DMS79 treated with DMSO at 0.1 percent for 48 hours (cell line): ENCODE measurements around the gene TEKTIP1.
A peak's percentile ranks its signal among the peaks of the same experiment; 100 is the strongest.

ENCODE experiments used
- DNase-seq: peaks from one replicate; lab custom pipeline; 2025; lab: John Stamatoyannopoulos, UW

The TEKTIP1 gene

DNA sequence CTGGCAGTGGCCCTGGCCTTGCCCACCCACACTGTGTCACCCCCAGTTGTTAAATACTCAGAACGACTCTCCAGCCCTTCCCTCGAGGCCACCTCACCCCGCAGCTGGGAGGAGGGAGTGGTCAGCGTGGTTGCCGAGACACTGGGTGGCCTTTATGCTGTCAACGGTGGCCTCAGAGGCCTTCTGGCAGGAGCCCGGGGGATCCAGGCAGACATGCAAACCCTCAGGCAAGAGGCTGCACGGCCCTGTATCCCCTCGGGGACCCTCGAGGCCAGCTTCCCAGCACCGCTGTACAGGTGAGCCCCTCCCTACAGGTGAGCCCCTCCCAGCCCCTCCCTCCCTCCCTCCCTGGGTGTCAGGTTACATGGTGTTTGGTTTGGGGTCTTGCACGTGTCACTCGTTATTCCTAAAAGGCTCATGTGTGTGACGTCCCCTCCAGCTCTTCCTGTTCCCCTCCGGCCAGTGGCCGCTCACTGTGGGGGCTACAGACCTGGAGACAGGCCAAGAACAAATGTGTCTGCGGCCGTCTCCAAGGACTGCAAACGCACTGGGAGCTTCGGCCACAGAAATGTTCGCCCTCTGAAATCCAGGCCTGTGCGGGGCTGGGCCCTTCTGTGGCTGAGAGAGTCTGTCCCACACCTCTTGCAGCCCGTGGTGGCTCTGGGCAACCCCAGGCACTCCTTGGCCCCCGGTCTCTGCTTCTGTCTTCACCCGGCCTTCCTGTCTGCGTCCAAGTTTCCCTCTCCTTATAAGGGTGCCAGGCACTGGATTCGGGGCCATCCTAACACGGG, at the start of gene TEKTIP1:
TSS of gene TEKTIP1 (plus strand) at position 210 of the 791 bp plus-strand sequence. CDS start at position 214, 4 bp downstream.
- DNase-seq, result no peak

DNA sequence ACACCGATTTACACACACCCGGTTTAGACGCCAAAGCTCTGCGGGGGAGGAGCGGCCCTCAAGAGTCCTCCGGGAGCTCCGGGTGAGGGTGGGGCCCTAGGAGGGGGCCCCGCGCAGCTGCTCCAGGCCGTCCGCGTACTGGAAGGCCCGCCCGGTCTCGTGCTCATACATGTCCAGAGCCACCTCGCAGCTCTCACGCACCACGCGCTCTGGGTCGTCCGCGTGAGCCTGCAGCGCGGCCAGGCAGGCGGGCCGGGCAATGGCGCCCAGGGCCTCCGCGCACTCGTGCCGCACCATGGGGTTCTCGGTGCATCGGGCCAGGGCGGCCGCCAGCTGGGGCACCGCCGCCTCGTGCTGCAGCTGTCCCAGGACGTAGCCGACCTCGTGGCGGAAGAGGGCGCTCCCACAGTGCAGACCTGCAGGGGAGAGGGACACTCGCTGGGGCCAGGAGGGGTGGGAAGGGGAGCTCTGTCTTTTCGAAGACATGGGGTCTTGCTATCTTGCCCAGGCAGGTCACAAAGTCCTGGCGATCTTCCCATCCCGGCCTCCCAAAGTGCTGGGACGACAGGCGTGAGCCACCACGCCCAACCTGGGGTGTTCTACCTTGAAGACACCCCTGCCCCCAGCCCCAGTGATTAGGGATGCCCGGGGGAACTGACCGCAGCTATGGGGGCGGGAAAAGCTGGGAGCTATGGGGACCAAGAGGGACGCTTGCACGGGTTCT, 47.4 kb upstream of the TEKTIP1 start:
- no peak for DNase-seq

DNA sequence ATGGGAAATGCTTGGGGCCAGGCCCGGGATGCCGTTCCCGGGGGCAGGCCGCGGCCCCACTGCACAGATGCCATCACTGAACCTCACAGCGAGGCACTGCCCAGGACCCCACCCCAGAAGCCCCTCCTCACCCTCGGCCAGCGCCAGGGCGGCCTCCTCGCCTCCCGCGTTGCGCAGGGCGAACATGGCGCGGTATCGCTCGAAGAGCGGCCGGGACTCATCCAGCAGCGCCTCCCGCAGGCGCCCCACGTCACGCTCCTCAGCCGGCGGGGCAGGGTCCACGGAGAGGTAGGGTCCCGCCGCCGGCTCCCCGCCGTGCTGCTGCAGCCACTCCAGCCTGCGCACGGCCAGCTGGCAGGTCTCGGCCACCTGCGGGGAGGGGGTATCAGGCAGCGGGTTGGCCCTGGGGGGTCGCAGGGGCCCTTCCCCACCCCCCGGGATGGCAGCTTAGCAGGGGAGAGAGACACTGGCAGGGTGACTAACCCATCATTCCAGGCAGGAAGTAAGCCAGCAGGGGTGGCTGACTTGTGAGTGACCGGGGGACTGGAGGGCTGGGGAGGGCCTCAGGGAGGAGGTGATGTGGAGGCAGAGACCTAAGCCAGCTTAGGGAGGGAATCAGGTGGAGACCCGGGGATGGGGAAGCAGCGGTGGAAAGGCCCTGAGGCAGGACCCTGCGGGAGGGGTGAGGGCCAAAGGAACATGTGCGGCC, 46.7 kb upstream of the TEKTIP1 start:
- DNase-seq, result no peak

DNA sequence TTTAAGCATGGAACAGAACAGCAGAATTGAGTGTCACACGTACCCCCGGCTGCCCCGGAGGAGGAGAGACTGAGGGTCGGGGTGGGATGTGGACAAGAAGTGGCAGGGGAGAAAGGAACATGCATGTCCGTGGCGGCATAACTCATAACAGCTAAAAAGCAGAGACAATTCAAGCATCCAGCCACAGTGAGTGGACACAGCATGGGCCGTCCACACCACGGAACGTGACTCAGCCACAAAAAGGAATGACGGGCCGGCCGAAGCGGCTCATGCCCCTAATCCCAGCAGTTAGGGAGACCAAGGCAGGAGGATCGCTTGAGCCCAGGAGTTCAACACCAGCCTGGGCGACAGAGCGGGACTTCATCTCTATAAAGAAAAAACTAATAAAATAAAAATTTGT, 46.1 kb upstream of the TEKTIP1 start:
- DNase-seq, result no peak

DNA sequence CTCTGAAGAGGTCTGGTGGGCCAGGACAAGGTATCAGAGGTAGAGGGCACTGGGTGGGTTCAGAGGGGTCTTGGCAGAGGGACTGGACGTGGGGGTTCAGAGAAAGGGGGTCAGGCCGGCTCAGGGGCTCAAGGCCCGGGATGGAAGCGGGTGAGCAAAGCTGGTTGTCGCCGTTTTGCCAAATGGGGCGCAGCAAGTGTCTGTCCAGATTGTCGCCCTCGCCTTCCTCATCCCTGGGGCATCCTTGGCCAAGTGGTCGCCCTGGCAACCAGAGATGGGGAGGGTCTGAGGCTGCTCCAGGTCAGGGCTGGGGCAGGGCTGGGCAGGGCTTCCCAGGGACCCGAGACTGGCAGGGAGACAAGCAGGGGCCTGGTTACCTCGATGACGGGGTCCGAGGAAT, 45.3 kb upstream of the TEKTIP1 start:
- no peak for DNase-seq

DNA sequence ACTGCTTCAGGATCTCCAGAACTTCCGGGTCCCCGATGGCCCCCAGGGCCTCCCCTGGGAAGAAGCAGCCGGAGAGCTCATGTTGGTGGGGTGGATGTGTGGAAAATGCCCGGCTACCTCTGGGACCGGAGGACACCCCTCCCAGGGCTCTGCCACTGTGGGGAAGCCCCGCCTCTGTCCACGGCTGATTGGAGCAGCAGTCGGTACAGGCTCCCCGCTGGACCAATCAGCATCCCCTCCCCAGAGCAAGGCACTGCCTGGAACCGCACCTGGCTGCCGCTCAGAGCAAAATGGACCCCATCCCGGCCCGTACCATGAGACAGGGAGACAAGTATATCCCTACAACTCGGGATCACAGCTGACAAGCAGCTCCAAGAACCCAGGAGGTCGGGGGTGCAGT, 44.9 kb upstream of the TEKTIP1 start:
- DNase-seq, result no peak

DNA sequence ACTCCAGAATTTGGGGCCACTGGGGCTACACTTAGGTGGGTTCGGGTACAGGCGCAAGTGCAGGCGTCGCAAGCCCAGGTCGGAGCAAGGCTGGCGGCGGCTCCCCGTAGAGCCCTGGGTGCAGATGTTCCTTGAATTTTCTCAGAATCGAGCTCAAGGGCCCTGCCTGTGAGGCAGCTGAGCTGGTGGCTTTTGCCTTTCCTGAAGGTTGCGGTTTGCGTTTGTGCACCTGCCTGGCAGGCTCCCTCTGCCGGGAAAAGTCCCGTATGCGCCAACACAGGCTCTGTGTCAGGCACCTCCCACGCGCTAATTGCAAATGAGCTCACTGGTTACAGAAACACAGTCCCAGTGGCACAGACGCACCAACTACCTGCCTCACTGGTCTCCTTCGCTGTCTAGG, 44.4 kb upstream of the TEKTIP1 start:
- no peak for DNase-seq

DNA sequence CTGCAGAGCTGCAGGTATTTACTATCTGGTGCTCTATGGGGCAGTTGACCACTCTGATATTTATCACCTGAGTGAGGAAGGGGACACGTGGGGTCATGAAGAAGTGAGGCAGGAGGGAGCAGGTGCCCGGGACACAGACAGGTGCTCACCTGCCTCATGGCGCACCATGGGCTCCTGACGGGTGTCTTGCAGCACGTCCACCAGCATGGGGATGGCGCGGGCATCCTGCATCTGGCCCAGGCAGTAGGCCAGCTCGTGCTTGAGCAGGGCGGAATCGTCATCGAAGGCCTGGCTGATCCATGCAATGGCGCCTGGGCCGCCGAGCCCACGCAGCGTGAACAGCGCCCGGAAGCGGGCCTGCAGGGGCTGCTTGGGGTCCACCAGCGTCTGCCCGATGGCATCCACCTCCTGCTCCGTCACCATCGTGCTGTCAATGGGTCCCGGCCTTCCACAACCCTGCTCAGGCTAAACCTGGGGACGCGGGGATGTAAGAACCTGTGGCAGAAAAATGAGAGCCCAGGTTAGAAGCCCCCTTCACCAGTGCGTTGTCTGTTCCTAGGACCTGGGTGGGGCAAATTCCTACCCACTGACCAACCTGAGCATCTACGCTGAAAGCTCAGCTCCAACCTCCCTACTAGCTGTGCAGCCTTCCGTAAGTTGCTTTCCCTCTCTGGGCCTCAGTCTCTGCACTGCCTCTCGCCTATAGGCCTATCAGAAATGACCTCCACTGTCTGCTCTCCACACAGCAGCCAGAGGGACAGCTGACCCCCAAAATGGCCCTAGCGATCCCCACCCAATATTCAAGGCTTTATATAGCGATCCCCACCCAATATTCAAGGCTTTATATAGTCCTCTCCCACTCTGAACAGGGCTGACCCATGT, 42.3 kb upstream of the TEKTIP1 start:
- DNase-seq, result no peak

DNA sequence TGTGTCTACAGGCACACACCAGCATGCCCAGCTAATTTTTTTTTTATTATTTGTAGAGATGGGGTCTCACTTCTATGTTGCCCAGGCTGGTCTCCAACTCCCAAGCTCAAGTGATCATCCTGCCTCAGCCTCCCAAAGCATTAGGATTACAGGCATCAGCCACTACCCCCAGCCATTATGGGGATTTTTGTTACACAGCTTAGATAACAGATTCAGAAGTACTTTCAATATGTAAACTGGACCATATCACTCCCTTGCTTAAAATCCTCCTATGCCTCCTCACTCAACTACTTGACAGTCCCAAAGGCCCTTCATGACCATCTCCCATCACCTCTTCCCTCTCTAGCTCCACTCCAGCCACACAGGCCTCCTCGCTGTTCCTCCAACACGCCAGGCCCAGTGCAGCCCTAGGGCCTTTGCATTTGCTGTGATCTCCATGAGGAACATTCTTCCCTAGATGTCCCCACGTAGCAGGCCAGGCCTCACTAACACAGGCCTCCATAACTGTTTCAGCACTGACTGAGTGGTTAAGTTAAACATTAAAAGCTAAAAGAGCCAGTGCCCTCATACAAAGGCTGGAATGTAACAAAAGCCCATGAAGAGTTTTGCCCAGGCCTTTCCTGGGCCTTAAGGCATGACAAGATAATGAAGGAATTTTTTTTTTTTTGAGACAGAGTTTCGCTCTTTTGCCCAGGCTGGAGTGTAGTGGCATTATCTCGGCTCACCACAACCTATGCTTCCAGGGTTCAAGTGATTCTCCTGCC, 41.0 kb upstream of the TEKTIP1 start:
- DNase-seq, result no peak

DNA sequence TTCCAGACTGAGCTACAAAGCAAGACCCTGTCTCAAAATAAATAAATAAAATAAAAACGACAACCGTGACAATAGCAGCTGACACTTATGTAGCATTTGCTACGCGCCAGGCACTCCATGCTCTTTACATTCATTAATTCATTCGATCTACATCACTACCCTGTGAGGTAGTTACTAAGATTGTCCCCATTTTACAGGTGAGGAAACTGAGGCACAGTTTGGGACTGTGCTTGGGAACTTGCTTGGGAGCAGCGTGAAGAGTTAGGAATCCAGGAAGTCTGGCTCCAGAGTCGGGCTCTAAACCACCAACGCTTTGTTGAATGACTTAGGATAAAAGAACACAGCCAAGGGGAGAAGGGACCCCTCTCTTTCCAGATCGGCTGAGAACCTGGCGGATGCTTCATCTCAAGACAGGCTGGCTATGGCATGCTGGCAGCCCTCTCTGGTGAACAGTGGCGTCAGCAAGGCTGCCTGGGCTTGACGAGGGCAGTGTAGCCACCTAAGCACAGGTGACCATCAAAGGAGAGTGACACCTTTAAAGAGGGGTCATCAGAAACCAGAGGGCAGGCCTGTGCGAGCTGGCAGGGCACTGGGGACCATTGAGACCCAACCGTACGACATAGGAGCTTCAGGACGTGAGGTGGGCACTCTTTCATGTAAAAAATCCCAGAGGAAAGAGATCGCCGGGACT, 39.1 kb upstream of the TEKTIP1 start:
- DNase-seq, result no peak

DNA sequence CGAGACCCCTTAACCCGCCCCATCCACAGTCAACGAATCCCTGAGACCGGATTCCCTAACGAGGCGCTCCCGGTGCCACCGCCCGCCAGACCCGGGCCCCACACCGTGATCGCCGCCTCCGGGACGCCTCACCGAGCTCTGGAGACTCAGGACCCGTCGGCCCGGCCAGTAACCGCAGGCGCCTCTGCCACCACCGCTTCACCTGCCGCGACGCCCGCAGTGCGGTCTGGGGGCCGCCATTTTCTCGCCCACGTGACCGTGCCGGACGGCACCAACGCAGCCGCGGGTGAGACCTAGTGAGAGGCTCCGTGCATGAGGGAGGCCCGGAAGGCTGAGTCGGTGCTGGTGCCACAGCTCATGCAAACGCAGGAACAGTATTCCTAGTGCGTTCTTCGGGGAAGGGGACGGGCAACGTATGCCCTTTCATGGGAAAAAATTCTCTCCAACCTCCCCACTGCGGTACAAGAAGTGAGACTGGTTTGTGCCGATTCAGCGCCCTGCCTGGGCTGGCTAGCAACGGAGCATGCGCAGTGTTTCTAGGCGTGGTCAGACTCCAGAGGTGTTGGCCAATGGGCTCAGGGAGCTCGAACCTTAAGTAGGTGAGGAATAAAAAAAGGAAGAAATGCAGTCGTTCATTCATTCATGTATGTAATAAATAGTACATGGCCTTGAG, 38.4 kb upstream of the TEKTIP1 start, which contains the start of gene DOHH:
TSS of gene DOHH (minus strand) at position 246 of the 673 bp plus-strand sequence. CDS start 3,860 bp downstream, outside the sequence.
- peak; percentile 96 for DNase-seq

DNA sequence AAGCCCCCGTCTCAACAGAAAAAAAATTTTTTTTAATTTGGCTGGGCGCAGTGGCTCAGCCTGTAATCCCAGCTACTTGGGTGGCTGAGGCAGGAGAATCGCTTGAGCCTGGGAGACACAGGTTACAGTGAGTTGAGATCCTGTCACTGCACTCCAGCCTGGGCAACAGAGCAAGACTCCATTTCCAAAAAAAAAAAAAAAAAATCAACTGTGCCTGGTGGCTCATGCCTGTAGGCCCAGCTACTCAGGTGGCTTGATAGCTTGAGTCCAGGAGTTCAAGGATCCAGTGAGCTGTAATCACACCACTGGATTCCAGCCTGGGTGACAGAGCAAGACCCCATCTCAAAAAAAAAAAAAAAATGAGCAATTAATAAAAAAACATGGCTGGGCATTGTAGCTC, 37.2 kb upstream of the TEKTIP1 start:
- DNase-seq, result no peak

DNA sequence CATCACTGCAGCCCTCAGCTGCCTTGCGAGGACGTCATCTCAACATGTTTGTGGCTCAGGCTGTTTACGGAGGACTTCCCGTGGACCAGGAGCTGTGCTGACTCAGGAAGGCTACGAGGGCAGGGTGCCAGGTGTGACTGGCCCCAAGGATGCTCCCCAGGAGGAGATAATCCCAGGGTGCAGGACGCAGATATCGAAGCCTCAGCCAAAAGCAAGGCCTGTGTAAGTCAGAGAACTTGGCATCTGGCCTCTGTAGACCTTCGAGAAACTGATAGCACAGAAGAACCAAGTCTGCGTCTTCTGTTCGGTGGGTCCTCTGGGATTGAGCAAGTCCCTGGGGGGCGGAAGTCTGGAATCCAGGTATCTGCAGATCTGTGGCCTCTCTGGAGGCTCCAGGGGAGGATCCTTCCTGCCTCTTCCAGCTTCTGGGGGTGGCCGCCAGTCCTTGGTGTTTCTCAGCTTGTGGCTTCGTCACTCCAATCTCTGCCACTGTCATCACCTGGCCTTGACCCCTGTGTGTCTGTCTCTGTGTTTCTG, 35.9 kb upstream of the TEKTIP1 start:
- DNase-seq, result no peak

DNA sequence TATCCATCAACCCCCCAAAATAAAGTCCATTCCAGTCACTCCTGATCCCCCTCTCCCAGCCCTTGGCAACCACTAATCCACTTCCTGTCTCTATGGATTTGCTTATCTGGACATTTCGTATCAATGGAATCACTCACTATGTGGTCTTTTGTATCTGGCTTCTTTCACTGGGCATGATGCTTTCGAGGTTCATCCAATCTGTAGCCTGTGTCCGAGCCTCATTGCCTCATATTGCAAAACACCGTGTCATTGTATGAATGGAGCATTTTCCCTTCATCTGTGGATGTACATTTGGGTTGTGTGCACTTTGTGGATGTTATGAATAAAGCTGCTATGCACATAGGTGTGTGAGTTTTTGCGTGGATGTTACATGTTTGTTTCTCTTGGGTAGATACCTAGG, 34.2 kb upstream of the TEKTIP1 start:
- no peak for DNase-seq

DNA sequence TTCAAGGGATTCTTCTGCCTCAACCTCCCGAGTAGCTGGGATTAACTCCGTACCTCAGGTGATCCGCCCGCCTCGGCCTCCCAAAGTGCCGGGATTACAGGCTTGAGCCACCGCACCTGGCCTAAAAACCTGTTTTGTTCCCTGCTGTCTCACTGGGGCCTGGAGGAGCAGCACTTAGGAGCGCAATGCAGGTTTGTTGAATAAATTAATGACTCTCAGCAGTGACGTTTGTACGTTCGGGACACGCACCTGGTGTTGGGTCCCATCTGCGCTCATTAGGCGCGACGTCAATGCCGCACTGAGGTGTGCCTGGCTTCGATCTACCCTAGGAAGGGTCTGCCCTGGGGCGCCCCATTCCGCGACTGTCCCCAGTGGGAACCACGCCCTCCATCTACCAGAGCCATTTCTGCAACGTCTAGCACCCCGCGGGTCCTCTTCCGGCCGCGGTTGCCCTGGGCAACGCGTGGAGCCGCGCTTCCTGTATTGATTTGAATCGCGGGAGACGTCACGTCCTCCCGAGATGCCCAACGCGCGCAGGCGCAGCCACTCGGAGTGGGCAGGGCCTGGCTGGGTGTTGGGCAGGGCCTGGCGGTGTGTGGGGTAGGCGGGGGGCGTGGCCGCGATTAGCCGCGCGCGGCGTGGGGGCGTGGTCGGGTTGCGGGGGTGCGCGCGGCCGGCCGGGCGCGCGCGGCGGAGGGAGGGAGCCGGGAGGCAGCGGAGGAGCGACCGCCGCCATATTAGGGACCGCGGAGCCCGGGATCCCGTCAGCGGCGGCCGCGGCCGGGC, 33.2 kb upstream of the TEKTIP1 start, which contains the start of gene FZR1:
TSS of gene FZR1 (plus strand) at position 714 of the 786 bp plus-strand sequence. CDS start 16,679 bp downstream, outside the sequence.
- peak; percentile 94 for DNase-seq

DNA sequence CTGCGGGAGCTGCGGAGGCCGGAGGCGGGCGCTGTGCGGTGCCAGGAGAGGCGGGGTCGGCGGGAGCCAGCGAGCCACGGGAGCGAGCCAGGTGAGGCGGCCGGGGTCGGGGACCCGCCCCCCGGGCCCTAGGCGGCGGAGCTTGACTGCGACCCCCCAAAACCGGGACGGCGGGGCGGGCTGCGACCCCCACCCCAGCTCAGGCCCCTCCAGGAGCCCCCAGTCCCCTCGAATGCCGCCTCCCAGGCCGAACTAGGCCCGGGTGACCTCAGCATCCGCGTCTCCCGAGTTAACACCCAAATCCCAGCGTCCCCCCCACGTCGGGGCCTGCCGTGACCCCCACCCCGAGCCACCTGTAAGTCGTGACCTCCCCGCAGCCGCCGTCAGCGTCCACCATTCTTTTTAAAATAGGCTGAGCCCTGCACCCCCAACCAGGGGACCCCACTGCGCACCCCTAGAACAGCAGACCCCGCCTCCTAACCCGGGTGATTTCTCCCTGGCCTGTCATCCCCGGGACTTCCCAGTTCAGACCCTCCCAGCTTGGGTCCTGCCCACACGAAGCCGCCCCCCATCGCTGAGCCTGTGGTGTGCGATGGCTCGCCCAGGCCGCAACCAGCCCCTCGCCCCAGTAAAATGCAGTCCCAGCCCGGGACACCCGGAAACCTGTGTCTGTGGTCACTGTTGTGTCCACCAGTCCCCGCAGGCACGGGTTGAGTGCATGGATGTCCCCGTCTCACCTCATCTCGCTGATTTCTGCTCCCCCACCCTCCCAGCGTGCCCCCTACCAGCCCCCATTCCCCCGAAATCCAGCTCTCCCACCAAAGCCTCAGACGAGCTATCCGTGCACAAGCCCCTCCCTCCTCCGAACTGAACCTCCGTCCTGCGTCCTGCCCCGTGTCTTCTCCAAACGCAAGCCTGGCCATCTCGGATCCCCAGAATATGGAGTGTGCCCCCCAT, 32.3 kb upstream of the TEKTIP1 start:
- DNase-seq, result peak; percentile 20
